PC-9 (cell line): Measurements from ENCODE around the gene TAL1. TPM values are rescaled to one million over a fixed set of nuclear protein-coding genes. Genes with fewer than 3 reads are reported as not detected.

ENCODE experiments used
- BruUV-seq: library from RNA; stranded (reverse); fragments of 400-500 nt; replicated peaks from 2 replicates; lab custom pipeline; 2021; lab: Mats Ljungman, UMichigan
- CTCF ChIA-PET: fragments of 300-600 bp; sonication (Branson Sonifier 250); formaldehyde crosslinking; loops from one replicate; lab custom pipeline; 2022; ENCODE audit warnings: antibody characterized with exemption; lab: Charles Lee
- POLR2A ChIA-PET: fragments of 300-600 bp; sonication (Branson Sonifier 250); formaldehyde crosslinking; loops from one replicate; lab custom pipeline; 2022; ENCODE audit warnings: antibody characterized with exemption; ENCODE audit not compliant: unreplicated experiment; lab: Charles Lee
- DNase-seq, 2 experiments: peaks; one replicate each; pipeline versions ENCODE4 v3.0.0 to v3.0.0-alpha.2; 2015 to 2022; ENCODE audit warnings: mixed read lengths in 1 of 2
- H2AFZ ChIP-seq: fragments of 200-600 bp; sonication (generic); 2 replicates; pipeline ENCODE4 v1.8.1; 2017; ENCODE audit warnings: antibody characterized with exemption
- H3F3A ChIP-seq: fragments of 200-600 bp; sonication (generic); 2 replicates; pipeline ENCODE4 v1.8.1; 2017; ENCODE audit warnings: antibody characterized with exemption, mild to moderate bottlenecking, low read depth; ENCODE audit not compliant: insufficient read depth
- H3K27ac ChIP-seq: fragments of 200-600 bp; sonication (generic); 2 replicates; pipeline ENCODE4 v1.6.1; 2016; ENCODE audit warnings: mixed run types
- H3K27me3 ChIP-seq: fragments of 200-600 bp; sonication (generic); 2 replicates; pipeline ENCODE4 v1.6.1; 2016; ENCODE audit warnings: low read depth, mixed run types; ENCODE audit not compliant: insufficient read depth
- H3K36me3 ChIP-seq: fragments of 200-600 bp; sonication (generic); 2 replicates; pipeline ENCODE4 v1.6.1; 2016; ENCODE audit warnings: low read depth, mixed run types
- H3K4me1 ChIP-seq: fragments of 200-600 bp; sonication (generic); replicated peaks from 2 replicates; pipeline ENCODE4 v1.6.1; 2016; ENCODE audit warnings: mixed run types; ENCODE audit not compliant: insufficient read depth
- H3K4me2 ChIP-seq: fragments of 200-600 bp; sonication (generic); 2 replicates; pipeline ENCODE4 v1.6.1; 2017; ENCODE audit warnings: mixed run types
- H3K4me3 ChIP-seq: fragments of 200-600 bp; sonication (generic); 2 replicates; pipeline ENCODE4 v1.6.1; 2016; ENCODE audit warnings: mixed run types
- H3K79me2 ChIP-seq: fragments of 200-600 bp; sonication (generic); 2 replicates; pipeline ENCODE4 v1.6.1; 2017; ENCODE audit warnings: low read depth, mixed run types
- H3K9me2 ChIP-seq: fragments of 200-600 bp; sonication (generic); 2 replicates; pipeline ENCODE4 v1.8.1; 2017; ENCODE audit warnings: mild to moderate bottlenecking; ENCODE audit not compliant: insufficient read depth
- H3K9me3 ChIP-seq: fragments of 200-600 bp; sonication (generic); 2 replicates; pipeline ENCODE4 v1.8.1; 2016; ENCODE audit warnings: low read depth; ENCODE audit not compliant: insufficient read depth
- H4K20me1 ChIP-seq: fragments of 200-600 bp; sonication (generic); 2 replicates; pipeline ENCODE4 v1.8.1; 2017; ENCODE audit not compliant: insufficient read depth
- CTCF ChIP-seq: fragments of 200-600 bp; sonication (generic); conservative IDR thresholded peaks from 2 replicates; pipeline ENCODE4 v1.6.1; 2017; ENCODE audit warnings: mixed run types, antibody characterized with exemption, mild to moderate bottlenecking, moderate library complexity
- EZH2 ChIP-seq: fragments of 200-600 bp; sonication (generic); IDR thresholded peaks from 2 replicates; pipeline ENCODE4 v1.8.0; 2017; ENCODE audit warnings: antibody characterized with exemption, low read depth
- intact Hi-C: fragments of 100-400 bp; cut with micrococcal nuclease; formaldehyde crosslinking; loops from one replicate; pipeline ENCODE4 v1.10.0; 2022; ENCODE audit not compliant: unreplicated experiment
- total RNA-seq: library from RNA; stranded (reverse); gene quantifications from 2 replicates; pipeline ENCODE4 v1.2.3, GENCODE V29; 2021

The TAL1 gene
- total RNA-seq, 1 experiment from 2014 or later = not detected

GRCh38 chr1:47182676-47183235, 49.3 kb downstream of the TAL1 start:
- H2AFZ ChIP-seq = no peak overlapping the region
- no peak overlapping the region for H3K27ac ChIP-seq
- no peaks in the 10 kb centered on the region for H3K9me3 ChIP-seq
- DNase-seq = no peak
- no peaks in the 10 kb centered on the region for H3K27me3 ChIP-seq
- ChIA-PET POLR2A (no interaction called here), CTCF (no interaction called here)
- BruUV-seq = no TSS peak
- no peaks in the 10 kb centered on the region for H3K9me2 ChIP-seq
- H3K4me3 ChIP-seq = no peak overlapping the region
- no peaks in the 10 kb centered on the region for H3K79me2 ChIP-seq
- intact Hi-C loops = no loop called here
- no peaks in the 10 kb centered on the region for H4K20me1 ChIP-seq
- H3K4me1 ChIP-seq = peaks cover 10% of the 10 kb centered on the region
- H3K4me2 ChIP-seq = no peak overlapping the region
- H3F3A ChIP-seq = no peaks in the 10 kb centered on the region
- no peak for TF ChIP-seq EZH2
- TF ChIP-seq CTCF = no peak
- no peaks in the 10 kb centered on the region for H3K36me3 ChIP-seq

- H3K9me3 ChIP-seq = no peaks in the 10 kb centered on the region
- TF ChIP-seq CTCF (no peak), EZH2 (no peak)
- ChIA-PET CTCF (no interaction called here), POLR2A (no interaction called here)
- H3K36me3 ChIP-seq = no peaks in the 10 kb centered on the region
- no peak overlapping the region for H3K4me3 ChIP-seq
- no peaks in the 10 kb centered on the region for H4K20me1 ChIP-seq
- H3K4me2 ChIP-seq = no peak overlapping the region
- H3K27ac ChIP-seq = no peak overlapping the region
- H2AFZ ChIP-seq = no peak overlapping the region
- DNase-seq = no peak
- intact Hi-C loops = no loop called here
- no peaks in the 10 kb centered on the region for H3F3A ChIP-seq
- no peaks in the 10 kb centered on the region for H3K9me2 ChIP-seq
- BruUV-seq = no TSS peak
- H3K4me1 ChIP-seq = peaks cover 10% of the 10 kb centered on the region
- H3K79me2 ChIP-seq = no peaks in the 10 kb centered on the region
- H3K27me3 ChIP-seq = no peaks in the 10 kb centered on the region
These were observed 49.9 kb downstream of the TAL1 start for GRCh38 chr1:47181955-47182675.

- no peak overlapping the region for H3K27ac ChIP-seq
- H3K9me3 ChIP-seq = no peaks in the 10 kb centered on the region
- CTCF ChIA-PET = no interaction called here
- H3K79me2 ChIP-seq = no peaks in the 10 kb centered on the region
- no peak for TF ChIP-seq EZH2
- no peaks in the 10 kb centered on the region for H4K20me1 ChIP-seq
- H3K36me3 ChIP-seq = no peaks in the 10 kb centered on the region
- no peak overlapping the region for H3K4me3 ChIP-seq
- no TSS peak for BruUV-seq
- POLR2A ChIA-PET = no interaction called here
- H3K9me2 ChIP-seq = no peaks in the 10 kb centered on the region
- H2AFZ ChIP-seq = no peak overlapping the region
- H3K27me3 ChIP-seq = no peaks in the 10 kb centered on the region
- H3K4me1 ChIP-seq = peaks cover 10% of the 10 kb centered on the region
- H3K4me2 ChIP-seq = no peak overlapping the region
- intact Hi-C loops = no loop called here
- no peaks in the 10 kb centered on the region for H3F3A ChIP-seq
- no peak for DNase-seq
These were observed 50.7 kb downstream of the TAL1 start for GRCh38 chr1:47181095-47181954.
